ENCODE measurements around the gene MYL7. TPM values are rescaled to one million over a fixed set of nuclear protein-coding genes. Genes with fewer than 3 reads are reported as not detected.

Gene MYL7
- total RNA-seq, 1 experiment from 2014 or later = not detected

DNA sequence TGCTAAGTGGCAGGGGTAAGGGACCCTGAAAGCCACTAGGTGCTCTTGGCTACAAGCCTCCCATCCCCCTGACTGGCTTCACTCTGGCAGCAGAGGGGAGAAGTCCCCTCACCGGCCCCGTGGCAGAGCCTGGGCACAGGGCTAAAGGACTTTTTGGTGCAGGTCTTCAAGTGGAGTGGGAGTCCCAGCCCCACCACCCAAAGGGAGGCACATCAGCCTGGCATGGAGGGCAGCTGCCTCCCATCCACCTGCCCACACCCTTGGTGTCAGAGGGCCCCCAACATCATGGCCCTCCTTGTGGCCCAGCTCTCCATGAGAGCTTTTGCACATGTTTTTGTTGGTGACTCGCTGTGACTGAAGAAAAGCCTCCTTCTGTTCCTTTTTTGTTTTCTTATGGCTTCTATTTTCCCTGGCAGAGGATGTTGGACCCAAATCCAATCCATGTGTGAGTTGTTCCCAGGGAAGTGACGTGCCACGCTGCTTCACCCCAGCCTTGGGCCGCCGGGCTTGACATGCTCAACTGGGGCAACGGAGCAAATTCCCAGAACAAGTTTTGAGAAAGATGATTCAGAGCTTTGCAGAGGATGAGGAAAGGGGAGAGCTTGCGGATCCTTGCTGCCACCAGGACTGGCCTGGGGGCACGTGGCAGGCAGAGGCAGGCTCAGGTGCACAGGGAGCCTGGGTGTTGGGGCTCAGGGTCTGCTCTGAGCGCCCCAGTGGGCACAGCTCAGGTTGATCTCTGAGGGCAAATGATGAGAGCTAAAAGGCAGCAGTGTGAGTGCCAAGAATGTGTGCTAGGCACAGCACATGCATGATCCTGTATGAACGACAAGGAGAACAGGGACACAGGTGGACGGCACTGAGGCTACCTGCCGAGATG is 38.9 kb downstream of the MYL7 start:
- intact Hi-C loops (cut with micrococcal nuclease; ENCODE audit: unreplicated experiment) (no loop called here), in situ Hi-C loops (cut with HindIII; ENCODE audit: low pct_unique_long_range_greater_than_20kb, low sequenced_read_pairs) (no loop called here)
- Histone ChIP-seq H3K4me3 (ENCODE audit: low read depth in 2 of 2, low read length in 2 of 2) (no peak overlapping the region), H3K27me3 (ENCODE audit: control insufficient read depth, insufficient read depth, low read length) (no peaks in the 10 kb centered on the region), H3K27ac (ENCODE audit: low read length) (no peak overlapping the region), H3K9me3 (ENCODE audit: control insufficient read depth, insufficient read depth, low read depth, low read length) (no peaks in the 10 kb centered on the region), H3K4me1 (ENCODE audit: control insufficient read depth, insufficient read depth, low read length) (peaks cover 14% of the 10 kb centered on the region), H3K36me3 (ENCODE audit: control insufficient read depth, insufficient read depth, low read length) (no peaks in the 10 kb centered on the region)
- POLR2A ChIA-PET = no interaction called here
- BruUV-seq (replicated peaks) = no TSS peak
- no peak for ATAC-seq
- CTCF ChIA-PET = interaction anchor here (0.6 kb wide), 2 partner anchors 12 to 33 kb away, joined by 3 to 5 read pairs; no protein-coding TSS in a partner anchor
- TF ChIP-seq SIN3A (IDR thresholded peaks at IDR 0.05; ENCODE audit: borderline replicate concordance, insufficient read depth, low read depth, low read length) (no peak), TCF7L2 (IDR thresholded peaks at IDR 0.05; ENCODE audit: low read depth, low read length) (no peak), CTCF (IDR thresholded peaks at IDR 0.05) (no peak), POLR2AphosphoS5 (IDR thresholded peaks at IDR 0.05; ENCODE audit: low read depth, low read length) (no peak)
- TF ChIP-seq, protein P1, sequence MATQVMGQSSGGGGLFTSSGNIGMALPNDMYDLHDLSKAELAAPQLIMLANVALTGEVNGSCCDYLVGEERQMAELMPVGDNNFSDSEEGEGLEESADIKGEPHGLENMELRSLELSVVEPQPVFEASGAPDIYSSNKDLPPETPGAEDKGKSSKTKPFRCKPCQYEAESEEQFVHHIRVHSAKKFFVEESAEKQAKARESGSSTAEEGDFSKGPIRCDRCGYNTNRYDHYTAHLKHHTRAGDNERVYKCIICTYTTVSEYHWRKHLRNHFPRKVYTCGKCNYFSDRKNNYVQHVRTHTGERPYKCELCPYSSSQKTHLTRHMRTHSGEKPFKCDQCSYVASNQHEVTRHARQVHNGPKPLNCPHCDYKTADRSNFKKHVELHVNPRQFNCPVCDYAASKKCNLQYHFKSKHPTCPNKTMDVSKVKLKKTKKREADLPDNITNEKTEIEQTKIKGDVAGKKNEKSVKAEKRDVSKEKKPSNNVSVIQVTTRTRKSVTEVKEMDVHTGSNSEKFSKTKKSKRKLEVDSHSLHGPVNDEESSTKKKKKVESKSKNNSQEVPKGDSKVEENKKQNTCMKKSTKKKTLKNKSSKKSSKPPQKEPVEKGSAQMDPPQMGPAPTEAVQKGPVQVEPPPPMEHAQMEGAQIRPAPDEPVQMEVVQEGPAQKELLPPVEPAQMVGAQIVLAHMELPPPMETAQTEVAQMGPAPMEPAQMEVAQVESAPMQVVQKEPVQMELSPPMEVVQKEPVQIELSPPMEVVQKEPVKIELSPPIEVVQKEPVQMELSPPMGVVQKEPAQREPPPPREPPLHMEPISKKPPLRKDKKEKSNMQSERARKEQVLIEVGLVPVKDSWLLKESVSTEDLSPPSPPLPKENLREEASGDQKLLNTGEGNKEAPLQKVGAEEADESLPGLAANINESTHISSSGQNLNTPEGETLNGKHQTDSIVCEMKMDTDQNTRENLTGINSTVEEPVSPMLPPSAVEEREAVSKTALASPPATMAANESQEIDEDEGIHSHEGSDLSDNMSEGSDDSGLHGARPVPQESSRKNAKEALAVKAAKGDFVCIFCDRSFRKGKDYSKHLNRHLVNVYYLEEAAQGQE (IDR thresholded peaks at IDR 0.05; ENCODE audit: insufficient read depth in 1 of 2, low read depth in 2 of 2, low read length in 1 of 2) = no peak
- no peak for DNase-seq (ENCODE audit: low read depth, low spot score)

- in situ Hi-C loops (cut with HindIII; ENCODE audit: low pct_unique_long_range_greater_than_20kb, low sequenced_read_pairs) (no loop called here), intact Hi-C loops (cut with micrococcal nuclease; ENCODE audit: unreplicated experiment) (no loop called here)
- no peak for ATAC-seq
- no peak overlapping the region for H3K4me3 ChIP-seq (ENCODE audit: low read depth in 2 of 2, low read length in 2 of 2)
- no peaks in the 10 kb centered on the region for H3K27me3 ChIP-seq (ENCODE audit: control insufficient read depth, insufficient read depth, low read length)
- H3K36me3 ChIP-seq (ENCODE audit: control insufficient read depth, insufficient read depth, low read length) = no peaks in the 10 kb centered on the region
- H3K27ac ChIP-seq (ENCODE audit: low read length) = no peak overlapping the region
- no peak for DNase-seq (ENCODE audit: low read depth, low spot score)
- H3K9me3 ChIP-seq (ENCODE audit: control insufficient read depth, insufficient read depth, low read depth, low read length) = no peaks in the 10 kb centered on the region
- CTCF ChIA-PET = interaction anchor here (0.6 kb wide), 1 partner anchor 13 kb away, joined by 3 read pairs; no protein-coding TSS in a partner anchor
- TF ChIP-seq, protein P1 (IDR thresholded peaks at IDR 0.05; ENCODE audit: insufficient read depth in 1 of 2, low read depth in 2 of 2, low read length in 1 of 2) = no peak
- no peak for TF ChIP-seq POLR2AphosphoS5 (IDR thresholded peaks at IDR 0.05; ENCODE audit: low read depth, low read length)
- no peak for TF ChIP-seq TCF7L2 (IDR thresholded peaks at IDR 0.05; ENCODE audit: low read depth, low read length)
- no peak for TF ChIP-seq SIN3A (IDR thresholded peaks at IDR 0.05; ENCODE audit: borderline replicate concordance, insufficient read depth, low read depth, low read length)
- TF ChIP-seq CTCF (IDR thresholded peaks at IDR 0.05) = no peak
- POLR2A ChIA-PET = no interaction called here
- peaks cover 15% of the 10 kb centered on the region for H3K4me1 ChIP-seq (ENCODE audit: control insufficient read depth, insufficient read depth, low read length)
- BruUV-seq (replicated peaks) = no TSS peak
Observed at GRCh38 chr7:44101303-44101965, 39.7 kb downstream of the MYL7 start.

Data from Panc1 (cell line).